Activated CD4-positive, alpha-beta memory T cell treated with anti-CD3 and anti-CD28 coated beads for 36 hours (primary cell): Measurements from ENCODE around the gene TIA1. TPM values are rescaled to one million over a fixed set of nuclear protein-coding genes. Genes with fewer than 3 reads are reported as not detected.

Source experiments
- CTCF ChIA-PET: fragments of 350-600 bp; sonication (Branson Sonifier 250); formaldehyde crosslinking; loops from one replicate; lab custom pipeline; 2021; ENCODE audit warnings: antibody characterized with exemption, inconsistent platforms; lab: Charles Lee
- POLR2A ChIA-PET: fragments of 350-600 bp; sonication (Branson Sonifier 250); formaldehyde crosslinking; loops from one replicate; lab custom pipeline; 2021; ENCODE audit warnings: antibody characterized with exemption; lab: Charles Lee
- DNase-seq: peaks from one replicate; pipeline ENCODE4 v3.0.0-alpha.2; 2020
- H3K27ac Mint-ChIP-seq: one replicate; pipeline ENCODE4 v1.8.0; 2021; ENCODE audit warnings: mixed read lengths
- H3K27me3 Mint-ChIP-seq: one replicate; pipeline ENCODE4 v1.8.0; 2021; ENCODE audit warnings: mixed read lengths
- H3K36me3 Mint-ChIP-seq: one replicate; pipeline ENCODE4 v1.8.0; 2021; ENCODE audit warnings: mixed read lengths
- H3K4me1 Mint-ChIP-seq: one replicate; pipeline ENCODE4 v1.8.0; 2021; ENCODE audit warnings: low read depth, mixed read lengths
- H3K4me3 Mint-ChIP-seq: one replicate; pipeline ENCODE4 v1.8.0; 2021; ENCODE audit warnings: mild to moderate bottlenecking, mixed read lengths
- H3K9me3 Mint-ChIP-seq: one replicate; pipeline ENCODE4 v1.8.0; 2021; ENCODE audit warnings: mixed read lengths
- intact Hi-C: fragments of 100-400 bp; cut with micrococcal nuclease; formaldehyde crosslinking; loops from one replicate; pipeline ENCODE4 v1.15.1; 2023
- total RNA-seq, 2 experiments: library from RNA; stranded (reverse); gene quantifications; one replicate each; pipeline ENCODE4 v1.2.3, GENCODE V29; 2021

The TIA1 gene
- total RNA-seq, 2 experiments from 2014 or later = 82.5 to 98.6 TPM

- ChIA-PET POLR2A (no interaction called here), CTCF (interaction anchor here (1.7 kb wide), 1 partner anchor 71 kb away, joined by 3 read pairs; no protein-coding TSS in a partner anchor)
- DNase-seq = no peak
- H3K4me3 Mint-ChIP-seq = no peak overlapping the region
- H3K4me1 Mint-ChIP-seq = peaks cover 32% of the 10 kb centered on the region
- no peaks in the 10 kb centered on the region for H3K27me3 Mint-ChIP-seq
- intact Hi-C loops = no loop called here
- H3K27ac Mint-ChIP-seq = no peak overlapping the region
- H3K36me3 Mint-ChIP-seq = peaks cover 32% of the 10 kb centered on the region
- H3K9me3 Mint-ChIP-seq = no peaks in the 10 kb centered on the region
Observed at GRCh38 chr2:70214365-70214764, 34.1 kb downstream of the TIA1 start.

- CTCF ChIA-PET = no interaction called here
- Mint-ChIP-seq H3K4me1 (peaks cover 20% of the 10 kb centered on the region), H3K4me3 (no peak overlapping the region), H3K9me3 (no peaks in the 10 kb centered on the region), H3K27ac (no peak overlapping the region), H3K36me3 (peaks cover 17% of the 10 kb centered on the region), H3K27me3 (no peaks in the 10 kb centered on the region)
- POLR2A ChIA-PET = interaction anchor here (0.6 kb wide), 1 partner anchor 35 kb away, joined by 3 read pairs; no protein-coding TSS in a partner anchor
- intact Hi-C loops = no loop called here
- DNase-seq = no peak
Observed at GRCh38 chr2:70212298-70212932, 36.0 kb downstream of the TIA1 start.

- Mint-ChIP-seq H3K36me3 (peaks cover 14% of the 10 kb centered on the region), H3K4me3 (no peak overlapping the region), H3K27ac (peak overlapping the region; percentile 56), H3K9me3 (no peaks in the 10 kb centered on the region), H3K4me1 (peaks cover 20% of the 10 kb centered on the region), H3K27me3 (no peaks in the 10 kb centered on the region)
- ChIA-PET CTCF (no interaction called here), POLR2A (interaction anchor here (0.6 to 1.2 kb wide), 2 partner anchors 21 to 34 kb away, joined by 3 to 5 read pairs; partner anchors contain the start of gene C2orf42)
- intact Hi-C loops = no loop called here
- DNase-seq = no peak
Observed at GRCh38 chr2:70211595-70211994, 36.8 kb downstream of the TIA1 start.

- no peaks in the 10 kb centered on the region for H3K9me3 Mint-ChIP-seq
- intact Hi-C loops = no loop called here
- H3K4me3 Mint-ChIP-seq = no peak overlapping the region
- H3K36me3 Mint-ChIP-seq = no peaks in the 10 kb centered on the region
- H3K27ac Mint-ChIP-seq = no peak overlapping the region
- ChIA-PET CTCF (no interaction called here), POLR2A (no interaction called here)
- DNase-seq = no peak
- H3K27me3 Mint-ChIP-seq = no peaks in the 10 kb centered on the region
- H3K4me1 Mint-ChIP-seq = no peaks in the 10 kb centered on the region
Observed at GRCh38 chr2:70204452-70204851, 44.0 kb downstream of the TIA1 start.

- Mint-ChIP-seq H3K4me3 (no peak overlapping the region), H3K4me1 (no peaks in the 10 kb centered on the region), H3K36me3 (no peaks in the 10 kb centered on the region), H3K27ac (no peak overlapping the region), H3K9me3 (no peaks in the 10 kb centered on the region), H3K27me3 (no peaks in the 10 kb centered on the region)
- ChIA-PET CTCF (no interaction called here), POLR2A (no interaction called here)
- intact Hi-C loops = no loop called here
- no peak for DNase-seq
Observed at GRCh38 chr2:70203086-70203485, 45.3 kb downstream of the TIA1 start.

GRCh38 chr2:70202236-70202806, 46.1 kb downstream of the TIA1 start:
- H3K4me1 Mint-ChIP-seq = no peaks in the 10 kb centered on the region
- CTCF ChIA-PET = no interaction called here
- no peaks in the 10 kb centered on the region for H3K36me3 Mint-ChIP-seq
- H3K27me3 Mint-ChIP-seq = no peaks in the 10 kb centered on the region
- no peak overlapping the region for H3K27ac Mint-ChIP-seq
- H3K4me3 Mint-ChIP-seq = no peak overlapping the region
- no peaks in the 10 kb centered on the region for H3K9me3 Mint-ChIP-seq
- no peak for DNase-seq
- intact Hi-C loops = no loop called here
- POLR2A ChIA-PET = no interaction called here

GRCh38 chr2:70201831-70202230, 46.6 kb downstream of the TIA1 start:
- H3K4me3 Mint-ChIP-seq = no peak overlapping the region
- H3K27ac Mint-ChIP-seq = no peak overlapping the region
- ChIA-PET POLR2A (no interaction called here), CTCF (no interaction called here)
- no peaks in the 10 kb centered on the region for H3K4me1 Mint-ChIP-seq
- no peaks in the 10 kb centered on the region for H3K9me3 Mint-ChIP-seq
- DNase-seq = no peak
- intact Hi-C loops = no loop called here
- H3K27me3 Mint-ChIP-seq = no peaks in the 10 kb centered on the region
- no peaks in the 10 kb centered on the region for H3K36me3 Mint-ChIP-seq

- POLR2A ChIA-PET = interaction anchor here (0.8 kb wide), 1 partner anchor 10 kb away, joined by 5 read pairs; no protein-coding TSS in a partner anchor
- Mint-ChIP-seq H3K9me3 (no peaks in the 10 kb centered on the region), H3K27me3 (no peaks in the 10 kb centered on the region), H3K4me3 (no peak overlapping the region), H3K4me1 (no peaks in the 10 kb centered on the region), H3K27ac (no peak overlapping the region), H3K36me3 (no peaks in the 10 kb centered on the region)
- no peak for DNase-seq
- CTCF ChIA-PET = no interaction called here
- intact Hi-C loops = no loop called here
Observed at GRCh38 chr2:70201225-70201768, 47.1 kb downstream of the TIA1 start.

- Mint-ChIP-seq H3K9me3 (no peaks in the 10 kb centered on the region), H3K27me3 (no peaks in the 10 kb centered on the region), H3K4me3 (no peak overlapping the region), H3K4me1 (no peaks in the 10 kb centered on the region), H3K27ac (no peak overlapping the region), H3K36me3 (no peaks in the 10 kb centered on the region)
- POLR2A ChIA-PET = interaction anchor here (0.6 to 1.0 kb wide), 2 partner anchors 8 to 38 kb away, joined by 4 to 5 read pairs; partner anchors contain the start of gene C2orf42
- no peak for DNase-seq
- CTCF ChIA-PET = no interaction called here
- intact Hi-C loops = no loop called here
Observed at GRCh38 chr2:70199320-70199864, 49.0 kb downstream of the TIA1 start.

- CTCF ChIA-PET = interaction anchor here (1.6 to 2.3 kb wide), 2 partner anchors 50 to 281 kb away, joined by 5 to 9 read pairs; no protein-coding TSS in a partner anchor
- no peak for DNase-seq
- H3K9me3 Mint-ChIP-seq = no peaks in the 10 kb centered on the region
- peaks cover 2% of the 10 kb centered on the region for H3K36me3 Mint-ChIP-seq
- peaks cover 20% of the 10 kb centered on the region for H3K4me1 Mint-ChIP-seq
- H3K27ac Mint-ChIP-seq = no peak overlapping the region
- POLR2A ChIA-PET = interaction anchor here (2.6 kb wide), 1 partner anchor 65 kb away, joined by 10 read pairs; the partner anchor contains the start of gene PCYOX1
- H3K27me3 Mint-ChIP-seq = peaks cover 1% of the 10 kb centered on the region
- no peak overlapping the region for H3K4me3 Mint-ChIP-seq
- intact Hi-C loops = loop anchor here (5.0 kb wide), 1 partner anchor 550 kb away; the partner anchor contains the start of gene AAK1
Observed at GRCh38 chr2:70192516-70192915, 55.9 kb downstream of the TIA1 start.

- no peak for DNase-seq
- H3K9me3 Mint-ChIP-seq = no peaks in the 10 kb centered on the region
- peaks cover 2% of the 10 kb centered on the region for H3K36me3 Mint-ChIP-seq
- H3K27me3 Mint-ChIP-seq = peaks cover 1% of the 10 kb centered on the region
- H3K4me3 Mint-ChIP-seq = peak overlapping the region; percentile 97
- intact Hi-C loops = loop anchor here (1.0 to 5.0 kb wide), 6 partner anchors 57 to 549 kb away; partner anchors contain the start of genes AAK1 and TIA1
- ChIA-PET POLR2A (interaction anchor here (0.5 to 3.9 kb wide), 25 partner anchors 8 to 317 kb away, joined by 3 to 26 read pairs (median 5); partner anchors contain the start of genes FAM136A, MXD1, PCYOX1 and SNRPG), CTCF (interaction anchor here (0.7 to 2.3 kb wide), 10 partner anchors 19 to 657 kb away, joined by 3 to 9 read pairs (median 4); partner anchors contain the start of gene SNRPG)
- peaks cover 20% of the 10 kb centered on the region for H3K4me1 Mint-ChIP-seq
- peak overlapping the region; percentile 99 for H3K27ac Mint-ChIP-seq
Observed at GRCh38 chr2:70191244-70191735, 57.1 kb downstream of the TIA1 start.
